Neural progenitor cell (in vitro differentiated cells): Measurements from ENCODE around the gene CBX6.

Experiments
- EZH2 ChIP-seq: fragments of 200-600 bp; sonication (generic); IDR thresholded peaks from 2 replicates; pipeline ENCODE4 v1.6.1; 2017; ENCODE audit warnings: antibody characterized with exemption, mild to moderate bottlenecking, moderate library complexity
- EZH2phosphoT487 ChIP-seq: fragments of 200-600 bp; sonication (generic); IDR thresholded peaks from 2 replicates; pipeline ENCODE4 v1.6.1; 2017; ENCODE audit warnings: antibody characterized with exemption
- TF ChIP-seq, protein P1 (sequence below): fragments of 200-600 bp; sonication (generic); IDR thresholded peaks from 2 replicates; pipeline ENCODE4 v1.5.1; 2017; ENCODE audit warnings: antibody characterized with exemption, mild to moderate bottlenecking

DNA sequence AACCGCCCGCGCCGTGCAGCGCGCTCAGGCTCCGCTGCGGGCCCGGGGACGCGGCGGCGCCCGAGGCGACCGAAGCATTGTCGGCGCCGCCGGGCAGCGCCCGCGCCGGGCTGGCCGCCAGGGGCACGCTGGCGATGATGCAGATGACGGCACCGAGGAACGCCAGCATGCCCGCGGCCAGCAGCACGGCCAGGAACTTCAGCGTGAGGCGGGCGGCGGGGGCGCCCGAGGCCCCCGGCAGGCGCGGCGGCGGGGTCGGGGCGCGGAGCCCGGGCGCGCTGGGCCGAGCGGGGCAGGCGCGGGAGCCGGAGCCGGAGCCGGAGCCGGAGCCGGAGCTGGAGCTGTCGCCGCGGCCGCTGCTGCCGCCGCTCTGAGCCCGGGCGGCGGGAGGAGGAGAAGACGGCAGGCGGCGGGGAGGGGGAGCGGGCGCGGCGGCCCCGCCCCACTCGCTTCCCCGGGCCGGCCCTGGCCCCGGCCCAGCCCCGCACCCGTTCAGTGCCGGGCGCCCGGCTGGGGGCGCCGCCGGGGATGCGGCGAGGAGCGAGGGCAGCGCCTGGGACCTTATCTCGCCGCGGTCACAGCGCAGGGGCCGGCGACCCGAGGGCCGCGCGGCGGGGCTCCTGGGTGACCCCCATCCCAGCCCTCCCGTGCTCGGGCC lies 28.2 kb downstream of the CBX6 start, which contains the start of gene NPTXR:
- TF ChIP-seq, protein P1, sequence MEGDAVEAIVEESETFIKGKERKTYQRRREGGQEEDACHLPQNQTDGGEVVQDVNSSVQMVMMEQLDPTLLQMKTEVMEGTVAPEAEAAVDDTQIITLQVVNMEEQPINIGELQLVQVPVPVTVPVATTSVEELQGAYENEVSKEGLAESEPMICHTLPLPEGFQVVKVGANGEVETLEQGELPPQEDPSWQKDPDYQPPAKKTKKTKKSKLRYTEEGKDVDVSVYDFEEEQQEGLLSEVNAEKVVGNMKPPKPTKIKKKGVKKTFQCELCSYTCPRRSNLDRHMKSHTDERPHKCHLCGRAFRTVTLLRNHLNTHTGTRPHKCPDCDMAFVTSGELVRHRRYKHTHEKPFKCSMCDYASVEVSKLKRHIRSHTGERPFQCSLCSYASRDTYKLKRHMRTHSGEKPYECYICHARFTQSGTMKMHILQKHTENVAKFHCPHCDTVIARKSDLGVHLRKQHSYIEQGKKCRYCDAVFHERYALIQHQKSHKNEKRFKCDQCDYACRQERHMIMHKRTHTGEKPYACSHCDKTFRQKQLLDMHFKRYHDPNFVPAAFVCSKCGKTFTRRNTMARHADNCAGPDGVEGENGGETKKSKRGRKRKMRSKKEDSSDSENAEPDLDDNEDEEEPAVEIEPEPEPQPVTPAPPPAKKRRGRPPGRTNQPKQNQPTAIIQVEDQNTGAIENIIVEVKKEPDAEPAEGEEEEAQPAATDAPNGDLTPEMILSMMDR, result no peak
- TF ChIP-seq EZH2 (no peak), EZH2phosphoT487 (no peak)
